Neural cell (in vitro differentiated cells): ENCODE data around the gene INPP5D.

Experiments
- EP300 ChIP-seq: fragments of 450-650 bp; conservative IDR thresholded peaks from 2 replicates; pipeline ENCODE4 v1.6.1; 2014; ENCODE audit warnings: antibody characterized with exemption, mild to moderate bottlenecking, moderate library complexity; ENCODE audit not compliant: poor library complexity, severe bottlenecking
- TF ChIP-seq, protein P1 (sequence below): fragments of 450-650 bp; IDR thresholded peaks from 2 replicates; pipeline ENCODE4 v1.5.1; 2014; ENCODE audit warnings: antibody characterized with exemption, mild to moderate bottlenecking, moderate library complexity; ENCODE audit not compliant: poor library complexity, severe bottlenecking
- TF ChIP-seq, protein P2 (sequence below): IDR thresholded peaks from 2 replicates; pipeline ENCODE4 v1.6.1; 2012; ENCODE audit warnings: borderline replicate concordance

DNA sequence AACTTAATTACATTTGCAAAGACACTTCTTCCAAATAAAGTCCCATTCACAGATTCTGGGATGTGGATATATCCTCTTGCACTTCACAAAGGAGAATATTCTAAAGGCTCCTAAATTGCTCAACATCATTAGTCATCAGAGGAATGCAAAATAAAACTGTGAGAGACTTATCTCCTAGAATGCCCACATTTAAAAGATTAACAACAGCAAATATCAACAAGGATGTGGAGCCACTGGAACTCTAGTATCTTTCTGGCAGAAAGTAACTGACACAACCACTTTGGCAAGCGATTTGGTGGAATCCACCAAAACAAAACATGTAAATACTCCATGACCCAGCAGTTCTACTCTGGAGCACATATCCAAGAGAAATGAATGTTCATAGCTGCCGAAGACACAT, 23.1 kb upstream of the INPP5D start:
- TF ChIP-seq, protein P1, sequence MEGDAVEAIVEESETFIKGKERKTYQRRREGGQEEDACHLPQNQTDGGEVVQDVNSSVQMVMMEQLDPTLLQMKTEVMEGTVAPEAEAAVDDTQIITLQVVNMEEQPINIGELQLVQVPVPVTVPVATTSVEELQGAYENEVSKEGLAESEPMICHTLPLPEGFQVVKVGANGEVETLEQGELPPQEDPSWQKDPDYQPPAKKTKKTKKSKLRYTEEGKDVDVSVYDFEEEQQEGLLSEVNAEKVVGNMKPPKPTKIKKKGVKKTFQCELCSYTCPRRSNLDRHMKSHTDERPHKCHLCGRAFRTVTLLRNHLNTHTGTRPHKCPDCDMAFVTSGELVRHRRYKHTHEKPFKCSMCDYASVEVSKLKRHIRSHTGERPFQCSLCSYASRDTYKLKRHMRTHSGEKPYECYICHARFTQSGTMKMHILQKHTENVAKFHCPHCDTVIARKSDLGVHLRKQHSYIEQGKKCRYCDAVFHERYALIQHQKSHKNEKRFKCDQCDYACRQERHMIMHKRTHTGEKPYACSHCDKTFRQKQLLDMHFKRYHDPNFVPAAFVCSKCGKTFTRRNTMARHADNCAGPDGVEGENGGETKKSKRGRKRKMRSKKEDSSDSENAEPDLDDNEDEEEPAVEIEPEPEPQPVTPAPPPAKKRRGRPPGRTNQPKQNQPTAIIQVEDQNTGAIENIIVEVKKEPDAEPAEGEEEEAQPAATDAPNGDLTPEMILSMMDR = no peak
- TF ChIP-seq, protein P2, sequence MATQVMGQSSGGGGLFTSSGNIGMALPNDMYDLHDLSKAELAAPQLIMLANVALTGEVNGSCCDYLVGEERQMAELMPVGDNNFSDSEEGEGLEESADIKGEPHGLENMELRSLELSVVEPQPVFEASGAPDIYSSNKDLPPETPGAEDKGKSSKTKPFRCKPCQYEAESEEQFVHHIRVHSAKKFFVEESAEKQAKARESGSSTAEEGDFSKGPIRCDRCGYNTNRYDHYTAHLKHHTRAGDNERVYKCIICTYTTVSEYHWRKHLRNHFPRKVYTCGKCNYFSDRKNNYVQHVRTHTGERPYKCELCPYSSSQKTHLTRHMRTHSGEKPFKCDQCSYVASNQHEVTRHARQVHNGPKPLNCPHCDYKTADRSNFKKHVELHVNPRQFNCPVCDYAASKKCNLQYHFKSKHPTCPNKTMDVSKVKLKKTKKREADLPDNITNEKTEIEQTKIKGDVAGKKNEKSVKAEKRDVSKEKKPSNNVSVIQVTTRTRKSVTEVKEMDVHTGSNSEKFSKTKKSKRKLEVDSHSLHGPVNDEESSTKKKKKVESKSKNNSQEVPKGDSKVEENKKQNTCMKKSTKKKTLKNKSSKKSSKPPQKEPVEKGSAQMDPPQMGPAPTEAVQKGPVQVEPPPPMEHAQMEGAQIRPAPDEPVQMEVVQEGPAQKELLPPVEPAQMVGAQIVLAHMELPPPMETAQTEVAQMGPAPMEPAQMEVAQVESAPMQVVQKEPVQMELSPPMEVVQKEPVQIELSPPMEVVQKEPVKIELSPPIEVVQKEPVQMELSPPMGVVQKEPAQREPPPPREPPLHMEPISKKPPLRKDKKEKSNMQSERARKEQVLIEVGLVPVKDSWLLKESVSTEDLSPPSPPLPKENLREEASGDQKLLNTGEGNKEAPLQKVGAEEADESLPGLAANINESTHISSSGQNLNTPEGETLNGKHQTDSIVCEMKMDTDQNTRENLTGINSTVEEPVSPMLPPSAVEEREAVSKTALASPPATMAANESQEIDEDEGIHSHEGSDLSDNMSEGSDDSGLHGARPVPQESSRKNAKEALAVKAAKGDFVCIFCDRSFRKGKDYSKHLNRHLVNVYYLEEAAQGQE = no peak
- no peak for TF ChIP-seq EP300
